GM12891 (cell line): ENCODE data around the gene BOC.

Experiments
- PAX5 ChIP-seq: IDR thresholded peaks from 2 replicates; pipeline ENCODE4 v1.6.1; 2011; ENCODE audit warnings: low read length, moderate library complexity, mild to moderate bottlenecking; ENCODE audit not compliant: insufficient read depth, severe bottlenecking
- POLR2A ChIP-seq: IDR thresholded peaks from 2 replicates; pipeline ENCODE4 v1.6.1; 2011; ENCODE audit warnings: low read depth, low read length, control low read depth
- POLR2AphosphoS5 ChIP-seq: IDR thresholded peaks from 2 replicates; pipeline ENCODE4 v1.6.1; 2011; ENCODE audit warnings: low read depth, low read length, control low read depth
- POU2F2 ChIP-seq: IDR thresholded peaks from 2 replicates; pipeline ENCODE4 v1.6.1; 2011; ENCODE audit warnings: low read depth, mild to moderate bottlenecking, control low read depth, low read length, moderate library complexity
- TAF1 ChIP-seq: IDR thresholded peaks from 2 replicates; pipeline ENCODE4 v1.6.1; 2011; ENCODE audit warnings: low read depth, low read length, control low read depth

DNA sequence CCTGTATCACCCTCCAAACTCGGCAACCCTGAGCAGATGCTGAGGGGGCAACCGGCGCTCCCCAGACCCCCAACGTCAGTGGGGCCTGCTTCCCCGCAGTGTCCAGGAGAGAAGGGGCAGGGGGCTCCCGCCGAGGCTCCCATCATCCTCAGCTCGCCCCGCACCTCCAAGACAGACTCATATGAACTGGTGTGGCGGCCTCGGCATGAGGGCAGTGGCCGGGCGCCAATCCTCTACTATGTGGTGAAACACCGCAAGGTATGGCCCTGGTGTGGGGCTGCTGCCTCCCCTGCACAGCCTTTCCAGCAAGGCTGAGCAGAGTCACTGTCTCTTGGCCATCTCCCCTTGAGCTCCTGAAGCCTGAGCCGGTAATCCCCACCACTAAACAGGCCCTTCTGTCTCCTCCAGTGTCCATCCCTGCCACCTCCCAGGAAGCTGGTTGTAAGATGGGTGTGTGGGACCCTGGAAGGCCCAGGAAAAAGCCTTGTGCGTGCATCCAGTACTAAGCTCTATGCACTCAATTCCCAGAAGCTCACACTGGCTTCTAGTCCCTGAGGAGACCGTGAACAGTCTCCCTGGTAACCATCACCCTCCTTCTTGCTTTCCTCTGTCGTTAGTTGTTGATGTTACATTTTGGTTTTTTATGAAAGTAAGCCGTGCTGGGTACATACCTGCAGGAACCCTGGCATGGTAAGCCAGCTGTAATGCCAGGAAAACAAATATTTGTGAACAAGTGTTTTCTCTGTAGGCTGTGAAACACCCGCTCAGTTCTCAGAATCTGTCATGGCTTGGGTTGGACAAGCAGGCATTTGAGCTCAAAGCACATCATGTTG is 63.3 kb downstream of the BOC start:
- no peak for TF ChIP-seq POLR2A
- no peak for TF ChIP-seq POLR2AphosphoS5
- TF ChIP-seq POU2F2: no peak
- TF ChIP-seq TAF1: no peak
- TF ChIP-seq PAX5: no peak
